Measurements from ENCODE around the gene HAP1.

Gene HAP1

DNA sequence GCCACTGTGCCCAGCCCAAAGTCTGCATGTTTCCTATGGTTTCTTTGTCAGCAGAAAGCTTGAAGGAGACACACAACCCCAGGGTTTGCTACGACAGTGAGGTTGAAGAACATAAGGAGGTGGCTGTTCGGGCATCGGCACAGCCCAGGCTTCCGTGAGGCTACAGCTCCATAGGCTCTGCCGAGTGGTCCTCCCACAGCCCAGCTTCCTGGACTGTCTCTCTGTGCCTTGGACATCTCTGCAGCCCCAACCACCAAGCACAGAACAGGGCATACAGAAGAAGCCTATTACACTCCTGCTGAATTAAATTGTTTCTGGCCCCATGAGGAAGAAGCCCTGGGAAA lies 3.2 kb upstream of the HAP1 start:
- no peak for TF ChIP-seq EZH2 (IDR thresholded peaks at IDR 0.05; ENCODE audit: borderline replicate concordance, low read length)
- TF ChIP-seq, protein P1, sequence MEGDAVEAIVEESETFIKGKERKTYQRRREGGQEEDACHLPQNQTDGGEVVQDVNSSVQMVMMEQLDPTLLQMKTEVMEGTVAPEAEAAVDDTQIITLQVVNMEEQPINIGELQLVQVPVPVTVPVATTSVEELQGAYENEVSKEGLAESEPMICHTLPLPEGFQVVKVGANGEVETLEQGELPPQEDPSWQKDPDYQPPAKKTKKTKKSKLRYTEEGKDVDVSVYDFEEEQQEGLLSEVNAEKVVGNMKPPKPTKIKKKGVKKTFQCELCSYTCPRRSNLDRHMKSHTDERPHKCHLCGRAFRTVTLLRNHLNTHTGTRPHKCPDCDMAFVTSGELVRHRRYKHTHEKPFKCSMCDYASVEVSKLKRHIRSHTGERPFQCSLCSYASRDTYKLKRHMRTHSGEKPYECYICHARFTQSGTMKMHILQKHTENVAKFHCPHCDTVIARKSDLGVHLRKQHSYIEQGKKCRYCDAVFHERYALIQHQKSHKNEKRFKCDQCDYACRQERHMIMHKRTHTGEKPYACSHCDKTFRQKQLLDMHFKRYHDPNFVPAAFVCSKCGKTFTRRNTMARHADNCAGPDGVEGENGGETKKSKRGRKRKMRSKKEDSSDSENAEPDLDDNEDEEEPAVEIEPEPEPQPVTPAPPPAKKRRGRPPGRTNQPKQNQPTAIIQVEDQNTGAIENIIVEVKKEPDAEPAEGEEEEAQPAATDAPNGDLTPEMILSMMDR (IDR thresholded peaks at IDR 0.05; ENCODE audit: low read length): no peak
- no peaks in the 10 kb centered on the region for H3F3A ChIP-seq (ENCODE audit: insufficient read depth, low read length)

DNA sequence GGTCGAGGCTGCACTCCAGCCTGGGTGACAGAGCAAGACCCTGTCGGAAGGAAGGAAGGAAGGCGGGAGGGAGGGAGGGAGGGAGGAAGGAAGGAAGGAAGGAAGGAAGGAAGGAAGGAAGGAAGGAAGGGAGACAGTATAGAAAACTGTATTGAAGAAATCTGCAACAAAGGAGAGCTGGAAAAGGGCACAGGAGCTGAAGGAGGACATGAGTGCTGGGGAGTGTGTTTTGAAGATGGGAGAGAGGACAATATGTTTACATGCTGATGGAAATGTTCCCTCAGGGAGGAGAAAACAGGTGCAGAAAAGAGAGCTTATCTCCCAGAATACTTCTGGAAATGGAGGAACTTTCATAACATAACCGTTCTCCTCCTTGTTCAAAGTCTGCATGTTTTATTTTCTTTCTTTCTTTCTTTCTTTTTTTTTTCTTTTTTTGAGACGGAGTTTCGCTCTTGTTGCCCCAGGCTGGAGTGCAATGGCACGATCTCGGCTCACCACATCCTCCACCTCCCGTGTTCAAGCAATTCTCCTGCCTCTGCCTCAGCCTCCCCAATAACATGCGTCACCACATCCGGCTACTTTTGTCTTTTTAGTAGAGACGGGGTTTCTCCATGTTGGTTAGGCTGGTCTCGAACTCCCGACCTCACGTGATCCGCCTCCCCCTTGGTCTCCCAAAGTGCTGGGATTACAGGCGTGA lies 2.7 kb upstream of the HAP1 start:
- Histone ChIP-seq H3K4me1 (ENCODE audit: insufficient read depth, low read length, severe bottlenecking) (peaks cover 5% of the 10 kb centered on the region), H3F3A (ENCODE audit: insufficient read depth, low read length) (no peaks in the 10 kb centered on the region), H4K20me1 (ENCODE audit: insufficient read depth, low read length) (no peaks in the 10 kb centered on the region), H3K4me2 (ENCODE audit: low read length) (no peak overlapping the region), H2AFZ (ENCODE audit: low read length) (no peak overlapping the region), H3K9me2 (ENCODE audit: low read depth, low read length) (no peaks in the 10 kb centered on the region), H3K9ac (ENCODE audit: low read length) (no peak overlapping the region), H3K4me3 (ENCODE audit: low read depth, low read length, poor library complexity, severe bottlenecking) (no peak overlapping the region), H3K9me3 (ENCODE audit: low read length) (no peaks in the 10 kb centered on the region), H3K36me3 (ENCODE audit: insufficient read depth, low read length) (no peaks in the 10 kb centered on the region), H3K79me2 (ENCODE audit: insufficient read depth, low read length) (no peaks in the 10 kb centered on the region), H3K27ac (ENCODE audit: low read depth, low read length, poor library complexity, severe bottlenecking) (no peak overlapping the region), H3K27me3 (ENCODE audit: insufficient read depth, low read length) (peaks cover 11% of the 10 kb centered on the region; the same call in 1 of the 2 replicates)
- TF ChIP-seq EZH2 (IDR thresholded peaks at IDR 0.05; ENCODE audit: borderline replicate concordance, low read length): no peak
- TF ChIP-seq, protein P1 (IDR thresholded peaks at IDR 0.05; ENCODE audit: low read length): no peak

More for the DNA sequence above, 3.2 kb upstream of the HAP1 start:
- peaks cover 5% of the 10 kb centered on the region for H3K4me1 ChIP-seq (ENCODE audit: insufficient read depth, low read length, severe bottlenecking)
- no peak overlapping the region for H3K27ac ChIP-seq (ENCODE audit: low read depth, low read length, poor library complexity, severe bottlenecking)
- H3K27me3 ChIP-seq (ENCODE audit: insufficient read depth, low read length): peaks cover 11% of the 10 kb centered on the region; the same call in 1 of the 2 replicates
- no peaks in the 10 kb centered on the region for H4K20me1 ChIP-seq (ENCODE audit: insufficient read depth, low read length)
- H3K79me2 ChIP-seq (ENCODE audit: insufficient read depth, low read length): no peaks in the 10 kb centered on the region
- H3K9me2 ChIP-seq (ENCODE audit: low read depth, low read length): no peaks in the 10 kb centered on the region
- H3K4me3 ChIP-seq (ENCODE audit: low read depth, low read length, poor library complexity, severe bottlenecking): no peak overlapping the region
- H2AFZ ChIP-seq (ENCODE audit: low read length): no peak overlapping the region
- H3K4me2 ChIP-seq (ENCODE audit: low read length): no peak overlapping the region
- H3K9ac ChIP-seq (ENCODE audit: low read length): no peak overlapping the region
- no peaks in the 10 kb centered on the region for H3K9me3 ChIP-seq (ENCODE audit: low read length)
- no peaks in the 10 kb centered on the region for H3K36me3 ChIP-seq (ENCODE audit: insufficient read depth, low read length)

DNA sequence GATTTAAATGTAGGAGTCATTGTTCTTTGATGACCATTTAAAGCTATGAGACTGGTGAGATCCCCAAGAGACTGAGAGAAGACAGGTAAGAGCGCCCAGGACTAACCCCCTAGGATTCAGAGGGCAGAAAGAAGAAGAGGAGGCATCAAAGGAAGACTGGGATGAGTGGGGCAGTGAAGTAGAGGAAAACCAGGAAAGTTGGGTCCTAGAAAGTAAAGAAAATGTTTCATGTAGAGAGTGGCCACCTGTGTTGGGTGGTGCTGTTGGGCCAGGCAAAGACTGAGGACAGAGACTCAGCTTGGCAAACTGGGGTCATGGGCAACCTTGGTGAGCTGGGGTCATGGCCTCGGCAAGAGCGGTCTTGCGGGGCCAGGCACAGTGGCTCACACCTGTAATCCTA lies 1.3 kb upstream of the HAP1 start:
- Histone ChIP-seq H3F3A (ENCODE audit: insufficient read depth, low read length) (no peaks in the 10 kb centered on the region), H3K4me1 (ENCODE audit: insufficient read depth, low read length, severe bottlenecking) (peaks cover 5% of the 10 kb centered on the region), H3K4me3 (ENCODE audit: low read depth, low read length, poor library complexity, severe bottlenecking) (no peak overlapping the region), H3K27ac (ENCODE audit: low read depth, low read length, poor library complexity, severe bottlenecking) (no peak overlapping the region), H3K9ac (ENCODE audit: low read length) (no peak overlapping the region), H3K9me2 (ENCODE audit: low read depth, low read length) (no peaks in the 10 kb centered on the region), H3K4me2 (ENCODE audit: low read length) (no peak overlapping the region), H3K79me2 (ENCODE audit: insufficient read depth, low read length) (no peaks in the 10 kb centered on the region), H2AFZ (ENCODE audit: low read length) (no peak overlapping the region), H3K36me3 (ENCODE audit: insufficient read depth, low read length) (no peaks in the 10 kb centered on the region), H3K9me3 (ENCODE audit: low read length) (no peaks in the 10 kb centered on the region), H3K27me3 (ENCODE audit: insufficient read depth, low read length) (peaks cover 3% of the 10 kb centered on the region; the same call in 1 of the 2 replicates), H4K20me1 (ENCODE audit: insufficient read depth, low read length) (no peaks in the 10 kb centered on the region)
- no peak for TF ChIP-seq EZH2 (IDR thresholded peaks at IDR 0.05; ENCODE audit: borderline replicate concordance, low read length)
- TF ChIP-seq, protein P1 (IDR thresholded peaks at IDR 0.05; ENCODE audit: low read length): no peak
